Esophagus squamous epithelium (tissue), 5 donors: ENCODE data around the gene CCDC97. TPM values are rescaled to one million over a fixed set of nuclear protein-coding genes. Genes with fewer than 3 reads are reported as not detected.

Experiments used
- DNase-seq: peaks from one replicate; lab custom pipeline; 2025; lab: John Stamatoyannopoulos, UW
- H3K27ac ChIP-seq, 4 donors: fragments of 200-600 bp; sonication (generic); one replicate each; pipeline ENCODE4 v1.5.1; 2016 to 2019; ENCODE audit warnings: mild to moderate bottlenecking in 1 of 4
- H3K27me3 ChIP-seq, 4 donors: fragments of 200-600 bp; sonication (generic); 1 replicate in 3 of 4; 2 replicates in 1 of 4; pipeline versions ENCODE4 v1.5.1 to v1.6.0; 2017 to 2021; ENCODE audit warnings: antibody characterized with exemption in 1 of 4
- H3K36me3 ChIP-seq, 3 donors: fragments of 200-600 bp; sonication (generic); one replicate each; pipeline ENCODE4 v1.5.1; 2016 to 2019
- H3K4me1 ChIP-seq, 3 donors: fragments of 200-600 bp; sonication (generic); one replicate each; pipeline ENCODE4 v1.5.1; 2017 to 2019
- H3K4me3 ChIP-seq, 4 donors: fragments of 200-600 bp; sonication (generic); 1 replicate in 3 of 4; 2 replicates in 1 of 4; pipeline ENCODE4 v1.5.1; 2016 to 2019; ENCODE audit warnings: mild to moderate bottlenecking in 2 of 4, moderate library complexity in 1 of 4
- H3K9me3 ChIP-seq, 3 donors: fragments of 200-600 bp; sonication (generic); one replicate each; pipeline ENCODE4 v1.5.1; 2016 to 2019
- CTCF ChIP-seq, 6 experiments: fragments of 450-650 bp in 4 of 6; fragments of 200-600 bp in 2 of 6; sonication (generic) in 2 of 6; IDR thresholded peaks; one replicate each; pipeline ENCODE4 v1.5.1; 2016 to 2019; ENCODE audit warnings: antibody characterized with exemption in 6 of 6, mild to moderate bottlenecking in 4 of 6, moderate library complexity in 4 of 6
- POLR2A ChIP-seq, 4 donors: fragments of 450-650 bp; IDR thresholded peaks; one replicate each; pipeline ENCODE4 v1.6.1; 2017; ENCODE audit warnings: antibody characterized with exemption in 4 of 4, mild to moderate bottlenecking in 4 of 4, moderate library complexity in 3 of 4
- WGBS, 2 donors: methylation state at CpG; one replicate each; pipeline ENCODE4 v1.1.5; 2018; 5-methylcytosine and 5-hydroxymethylcytosine counted together
- intact Hi-C: fragments of 100-400 bp; cut with DNase I; formaldehyde crosslinking; loops from one replicate; pipeline ENCODE4 v1.15.0; 2022
- total RNA-seq, 4 donors: library from RNA; depleted of rRNA; stranded (reverse); fragments of >200 nt; gene quantifications; one replicate each; pipeline ENCODE4 v1.1.0, GENCODE V29; 2016
- donor health status: DM: yes; HTN: yes; CAD: no.

CCDC97 gene
- total RNA-seq: 10 to 100 TPM in 3 of 4 donors, 1 to 10 TPM in 1; 9.4 to 19.5 (median 14.7) TPM

- peak within 1 kb of the TSS; percentile 61 to 97 (median 80) for H3K4me3 ChIP-seq
- intact Hi-C loops: no loop called here
- WGBS, 2 donors: 0 to 1% methylated on average over 17 to 18 of the region's 47 CpGs
- TF ChIP-seq CTCF (IDR thresholded peaks at IDR 0.05): peak in 1 of 6 experiments; percentile 43
- peak in 3 of 4 donors; percentile 25 to 82 (median 56) for TF ChIP-seq POLR2A (IDR thresholded peaks at IDR 0.05)
- no peaks in the 10 kb centered on the region for H3K27me3 ChIP-seq
- peaks cover 16 to 62% (median 17%) of the 10 kb centered on the region in 3 donors for H3K36me3 ChIP-seq
- no peaks in the 10 kb centered on the region for H3K9me3 ChIP-seq
- H3K27ac ChIP-seq: peak within 1 kb of the TSS; percentile 96 to 99 (median 96)
- DNase-seq: no peak
- H3K4me1 ChIP-seq: peaks cover 34 to 71% (median 37%) of the 10 kb centered on the region in 3 donors
These were observed at the start of gene CCDC97 for GRCh38 chr19:41310033-41310831. Gene CCDC97, plus strand, starts transcription at chr19:41310172. Its CDS starts 139 bp downstream, at chr19:41310311.

- 41 to 48% methylated on average over 6 to 10 of the region's 10 CpGs for WGBS, 2 donors
- intact Hi-C loops: loop anchor here (5.0 kb wide), 1 partner anchor 54 kb away; no protein-coding TSS in a partner anchor
- Histone ChIP-seq H3K36me3 (peaks cover 0 to 34% (median under 1%) of the 10 kb centered on the region in 3 donors), H3K4me3 (peak overlapping the region; percentile 40 to 71 (median 56)), H3K4me1 (peaks cover 13 to 25% (median 17%) of the 10 kb centered on the region in 3 donors), H3K27ac (peak overlapping the region; percentile 94 to 99 (median 98)), H3K27me3 (no peaks in the 10 kb centered on the region), H3K9me3 (no peaks in the 10 kb centered on the region)
- TF ChIP-seq POLR2A (IDR thresholded peaks at IDR 0.05) (no peak), CTCF (IDR thresholded peaks at IDR 0.05) (no peak)
- DNase-seq: no peak
These were observed 48.3 kb upstream of the CCDC97 start for GRCh38 chr19:41261474-41262190.

- Histone ChIP-seq H3K9me3 (no peaks in the 10 kb centered on the region), H3K36me3 (peaks cover 0 to 23% (median 0%) of the 10 kb centered on the region in 3 donors), H3K27me3 (no peaks in the 10 kb centered on the region), H3K4me1 (peaks cover 23 to 41% (median 27%) of the 10 kb centered on the region in 3 donors), H3K27ac (peak overlapping the region; percentile 94 to 99 (median 98)), H3K4me3 (peak overlapping the region; percentile 40 to 71 (median 56))
- WGBS, 2 donors: 1% methylated on average over 28 to 29 of the region's 46 CpGs
- intact Hi-C loops: loop anchor here (5.0 kb wide), 1 partner anchor 56 kb away; no protein-coding TSS in a partner anchor
- DNase-seq: no peak
- peak in 3 of 4 donors; percentile 90 to 99 (median 91) for TF ChIP-seq POLR2A (IDR thresholded peaks at IDR 0.05)
- peak in 1 of 6 experiments; percentile 15 for TF ChIP-seq CTCF (IDR thresholded peaks at IDR 0.05)
These were observed 46.7 kb upstream of the CCDC97 start for GRCh38 chr19:41263042-41263849.

- 0% methylated on average over 11 to 18 of the region's 55 CpGs for WGBS, 2 donors
- TF ChIP-seq POLR2A (IDR thresholded peaks at IDR 0.05) (peak in 1 of 4 donors; percentile 61), CTCF (IDR thresholded peaks at IDR 0.05) (peak in 4 of 6 experiments; percentile 21 to 31 (median 26))
- H3K36me3 ChIP-seq: peaks cover 0 to 23% (median 7%) of the 10 kb centered on the region in 3 donors
- H3K27me3 ChIP-seq: no peaks in the 10 kb centered on the region
- no peaks in the 10 kb centered on the region for H3K9me3 ChIP-seq
- H3K4me1 ChIP-seq: peaks cover 23 to 43% (median 27%) of the 10 kb centered on the region in 3 donors
- intact Hi-C loops: loop anchor here (5.0 kb wide), 1 partner anchor 57 kb away; no protein-coding TSS in a partner anchor
- peak; percentile 100 for DNase-seq
- peak within 1 kb of the TSS; percentile 75 to 99 (median 88) for H3K4me3 ChIP-seq
- H3K27ac ChIP-seq: peak within 1 kb of the TSS; percentile 97 to 100 (median 100)
These were observed 46.0 kb upstream of the CCDC97 start, which contains the start of gene HNRNPUL1 for GRCh38 chr19:41263850-41264580. Gene HNRNPUL1, plus strand, starts transcription at chr19:41264372. Its CDS starts 132 bp downstream, at chr19:41264504.
